HG02870 (cell line): ENCODE measurements around the gene MYOG.

Source experiments
- ATAC-seq: cut with Tn5 transposase; IDR thresholded peaks from one replicate; pipeline ENCODE4 v1.9.1; 2021; ENCODE audit warnings: mild to moderate bottlenecking, moderate library complexity; ENCODE audit not compliant: unreplicated experiment

Gene MYOG

DNA sequence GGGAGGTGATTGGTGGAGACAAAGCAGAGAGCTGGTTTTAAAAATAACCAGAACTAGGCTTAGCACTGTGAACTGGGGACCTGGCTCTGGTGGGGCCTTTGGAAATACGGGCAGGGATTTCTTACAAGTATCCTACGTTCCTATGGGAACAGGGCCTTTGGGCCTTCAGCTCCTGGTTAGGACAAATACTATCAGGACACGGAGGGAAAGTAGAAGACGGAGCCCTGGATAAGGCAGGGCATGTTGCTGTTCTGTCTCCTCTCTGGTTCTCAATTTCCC, 5.3 kb upstream of the MYOG start:
- ATAC-seq: no peak

DNA sequence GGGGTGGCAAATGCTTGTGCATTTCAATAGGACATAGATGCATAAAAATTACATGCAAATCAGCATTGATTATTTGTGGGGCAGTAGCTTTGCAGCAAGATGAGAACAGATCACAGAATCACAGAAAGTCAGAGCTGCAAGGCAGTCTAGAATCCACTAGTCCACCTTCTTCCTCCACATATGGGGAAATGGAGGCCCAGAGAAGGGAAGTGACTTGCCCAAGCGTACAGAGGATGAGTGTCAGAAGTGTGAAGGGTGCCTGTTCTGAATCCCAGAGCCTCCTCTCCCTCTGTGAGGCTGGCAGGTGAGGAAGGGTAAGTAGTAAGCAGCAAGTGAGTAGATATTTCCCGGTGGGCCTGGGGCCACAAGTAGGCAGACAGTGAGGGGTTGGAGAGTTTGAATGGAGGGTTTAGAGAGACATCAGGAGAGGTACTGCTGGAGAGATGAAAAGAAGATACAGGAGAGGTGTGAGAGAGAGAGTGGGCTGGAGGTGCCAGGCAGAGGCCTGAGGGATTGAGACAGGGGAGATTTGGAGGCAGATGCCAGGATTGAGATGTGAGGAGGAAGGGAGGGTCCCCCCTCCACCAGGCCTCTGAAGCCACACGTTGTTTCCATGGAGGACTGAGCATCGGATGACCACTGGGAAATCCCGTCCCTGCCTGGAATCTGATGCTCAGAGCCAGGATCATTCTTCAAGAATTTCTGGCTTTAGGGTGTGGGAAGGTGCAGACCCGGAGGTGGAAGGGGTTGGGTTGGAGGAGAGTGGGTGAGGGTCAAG, 4.8 kb upstream of the MYOG start:
- ATAC-seq: no peak

DNA sequence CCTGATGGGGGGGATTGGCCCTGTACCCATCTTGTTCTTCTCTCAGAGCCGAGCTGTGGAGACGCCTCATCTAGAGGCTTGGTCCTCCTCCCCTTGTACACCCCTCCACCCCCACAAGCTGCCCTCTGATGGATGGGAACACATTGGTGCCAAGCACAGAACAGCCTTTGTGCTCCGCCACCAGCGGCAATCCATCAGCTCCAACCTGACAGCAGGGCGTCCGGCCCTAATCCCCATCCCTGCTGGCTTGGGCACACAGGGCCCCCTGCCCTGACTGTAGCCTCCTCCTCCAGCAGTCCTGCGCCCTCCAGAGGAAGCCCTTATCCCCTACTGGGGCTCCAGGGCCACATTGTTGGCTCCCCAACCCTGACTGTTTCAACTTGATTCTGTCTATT, 3.8 kb upstream of the MYOG start:
- ATAC-seq: no peak

DNA sequence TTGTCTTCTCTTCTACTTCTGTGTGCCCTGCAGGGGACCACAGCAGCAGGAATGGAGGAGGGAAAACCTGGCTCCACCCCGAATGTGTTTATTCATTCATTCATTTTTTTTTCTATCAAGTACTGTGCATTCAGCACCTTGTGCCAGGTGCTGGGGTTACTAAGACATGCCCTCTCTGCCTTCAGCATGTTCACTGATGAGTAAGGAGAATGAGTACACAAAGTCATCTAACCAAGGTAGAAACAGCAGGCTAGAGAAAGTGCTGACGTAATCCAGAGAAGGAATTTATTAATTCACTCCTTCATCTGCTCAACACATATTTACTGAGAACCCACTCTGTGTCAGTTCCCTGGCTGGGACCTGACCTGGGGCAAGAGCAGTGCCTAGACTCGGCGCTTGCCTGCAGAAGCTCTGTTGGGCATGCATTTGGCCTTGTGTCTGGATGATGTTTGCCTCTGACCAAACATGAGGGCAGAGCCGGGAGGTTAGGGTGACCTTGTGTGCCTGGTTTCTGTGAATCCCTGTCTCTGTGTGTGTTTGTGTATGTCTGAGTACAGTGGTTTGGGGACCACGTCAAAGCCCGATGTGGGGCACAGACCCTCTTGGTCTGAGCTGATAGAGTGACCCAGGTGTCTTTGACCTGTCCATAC, 3.3 kb upstream of the MYOG start:
- no peak for ATAC-seq

DNA sequence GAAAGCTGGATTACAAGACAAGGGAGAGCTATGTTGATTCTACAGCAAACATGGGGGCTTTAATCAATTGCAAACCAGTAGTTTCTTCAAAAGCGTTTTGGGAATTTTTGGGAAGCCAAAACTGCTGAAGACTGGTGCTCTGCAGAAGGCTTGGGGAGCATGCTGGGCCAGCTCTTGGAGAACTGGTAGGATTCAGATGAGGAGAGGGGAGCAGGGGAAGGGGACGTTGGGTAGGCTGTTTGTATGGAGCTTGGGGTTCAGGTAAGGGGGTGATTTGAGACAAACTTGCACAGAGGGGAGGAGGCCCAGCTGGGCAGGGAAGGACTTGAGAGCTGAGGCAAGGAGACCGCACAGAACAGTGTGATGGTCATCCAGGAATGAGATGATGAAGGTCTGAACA, 2.6 kb upstream of the MYOG start:
- ATAC-seq: no peak

DNA sequence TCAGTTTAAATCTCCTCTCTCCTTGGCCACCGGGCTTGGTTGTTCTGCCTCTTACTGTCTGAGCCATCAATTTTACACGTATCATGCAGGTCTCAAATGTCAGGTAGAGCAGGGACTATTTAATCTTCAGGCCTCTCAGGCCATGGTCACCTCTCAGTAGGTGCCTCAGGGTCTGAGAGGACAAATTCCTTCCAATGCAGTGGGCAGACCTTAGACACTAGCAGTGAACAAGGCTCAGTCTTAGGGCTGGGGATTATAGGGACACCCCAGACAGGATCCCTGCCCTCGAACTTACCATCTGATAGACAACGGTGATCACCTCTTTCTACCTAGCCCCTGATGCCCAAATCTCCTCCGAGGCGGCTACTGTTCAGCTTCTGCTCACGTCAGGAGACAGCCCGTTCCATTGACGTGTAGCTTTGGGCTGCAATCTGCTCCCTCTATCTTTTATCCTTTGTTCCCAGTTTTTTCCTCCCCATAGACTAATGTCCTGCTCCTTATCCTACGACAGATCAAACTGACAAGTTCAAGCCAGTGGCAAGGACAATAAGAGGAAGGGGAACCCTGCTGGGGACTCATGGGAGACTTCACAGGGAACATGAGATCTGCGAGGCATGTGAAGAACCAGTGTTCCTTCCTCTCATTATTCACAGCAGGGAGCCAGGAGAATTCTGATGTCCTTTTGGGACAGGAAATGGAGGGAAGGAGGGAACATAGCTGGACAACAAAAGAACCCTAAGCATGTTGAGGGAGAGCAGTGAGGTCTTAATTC, 1.4 kb upstream of the MYOG start:
- no peak for ATAC-seq

DNA sequence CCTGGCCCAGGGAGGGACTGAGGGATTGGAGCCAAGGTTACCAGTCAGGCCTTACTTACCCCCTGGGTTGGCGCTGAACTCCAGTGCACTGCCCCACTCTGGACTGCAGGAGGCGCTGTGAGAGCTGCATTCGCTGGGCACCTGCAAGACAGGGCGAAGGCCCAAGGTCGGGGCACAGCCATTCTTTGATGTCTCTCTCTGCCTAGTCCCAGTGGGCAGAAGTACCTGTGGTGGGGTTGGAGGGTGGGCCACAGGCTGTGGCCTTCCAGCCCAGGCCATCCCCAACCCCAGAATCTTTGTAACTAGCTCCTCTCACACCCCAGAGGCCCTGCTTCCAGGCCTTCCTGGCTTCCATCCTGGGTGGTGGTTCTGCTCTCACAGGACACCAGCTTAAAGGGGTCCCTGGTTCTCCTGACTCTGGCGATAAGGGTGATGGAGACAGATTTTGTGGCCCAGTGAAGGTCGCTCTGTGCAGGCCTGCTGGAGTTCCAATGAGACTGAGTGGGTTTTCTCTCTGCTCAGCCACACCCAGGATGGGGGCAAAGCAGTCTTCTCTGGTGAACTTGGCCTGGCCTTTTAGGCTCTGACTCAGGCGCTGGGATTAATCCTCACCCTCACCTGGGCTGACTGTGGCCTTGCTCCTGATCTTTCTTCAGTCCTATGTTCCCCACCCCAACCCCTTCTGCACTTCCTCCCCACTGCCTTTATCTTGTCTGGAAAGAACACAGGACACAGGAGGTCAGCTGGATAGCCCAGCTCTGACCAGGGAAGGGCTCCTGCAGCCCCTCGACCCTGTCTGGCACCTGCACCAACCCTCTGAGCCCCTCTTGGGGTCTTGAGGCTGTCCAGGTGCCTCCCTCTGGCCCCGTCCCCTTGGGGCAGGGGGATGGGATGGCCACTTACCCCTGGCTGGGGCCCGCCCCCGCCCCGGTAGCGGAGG, 954 bp downstream of the MYOG start:
- ATAC-seq: no peak

DNA sequence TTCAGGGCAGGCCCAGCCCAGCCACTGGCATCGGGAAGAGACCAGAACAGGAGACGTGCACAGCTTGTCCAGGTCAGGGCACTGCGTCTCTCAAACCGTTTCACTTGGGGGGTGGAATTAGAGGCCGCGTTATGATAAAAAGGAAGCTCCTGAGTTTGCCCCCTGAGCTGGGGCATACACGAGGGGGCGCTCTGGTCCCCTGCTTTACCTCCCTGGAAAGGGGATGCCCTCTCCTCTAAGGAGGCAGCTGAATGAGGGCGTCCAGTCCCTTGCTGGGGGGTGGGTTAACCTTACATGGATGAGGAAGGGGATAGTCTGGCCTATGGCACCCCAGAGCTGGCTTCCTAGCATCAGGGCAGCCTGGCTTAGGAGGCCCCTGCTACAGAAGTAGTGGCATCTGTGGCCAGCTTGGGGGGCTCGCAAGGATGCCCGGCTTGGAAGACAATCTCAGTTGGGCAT, 2.3 kb downstream of the MYOG start:
- ATAC-seq: no peak

DNA sequence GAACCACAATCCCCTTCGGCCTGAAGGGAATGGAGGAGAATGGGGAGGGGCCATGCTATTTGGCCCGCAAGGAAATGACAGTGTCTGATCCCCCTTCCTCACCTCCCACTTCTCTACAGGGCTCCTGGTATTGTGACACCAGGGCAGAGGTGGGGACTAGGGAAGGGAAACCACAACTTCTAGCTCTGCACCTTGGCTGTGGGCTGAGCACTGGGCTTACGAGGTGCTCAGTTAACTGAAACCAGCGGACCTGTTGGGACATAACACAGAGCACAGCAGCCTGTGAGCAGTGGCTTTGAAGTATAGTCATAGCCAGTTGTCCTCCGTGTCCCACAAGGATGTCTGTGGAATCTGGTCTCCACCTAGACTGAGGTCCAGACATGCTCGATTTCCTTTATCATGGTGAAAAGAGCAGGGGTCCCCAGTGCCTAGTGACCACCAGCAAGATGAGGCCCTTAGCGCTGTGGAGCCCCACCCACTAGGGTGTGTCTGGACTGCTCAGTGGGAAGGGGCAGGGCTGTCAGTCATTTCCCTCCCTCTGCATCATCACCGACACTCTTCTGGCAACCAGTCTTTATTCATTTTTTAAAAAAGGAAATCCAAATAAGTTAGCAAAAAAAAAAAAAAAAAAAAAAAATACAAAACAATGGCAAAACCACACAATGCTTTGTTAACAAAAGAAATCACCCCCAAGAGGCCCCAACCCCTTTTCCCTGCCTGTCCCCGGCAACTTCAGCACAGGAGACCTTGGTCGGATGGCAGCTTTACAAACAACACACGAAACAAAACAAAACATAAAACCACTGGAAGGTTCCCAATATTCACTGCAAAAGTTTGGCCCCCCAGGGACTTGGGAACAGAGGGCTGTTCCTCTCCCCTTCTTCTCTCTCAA, 3.0 kb downstream of the MYOG start:
- ATAC-seq: no peak

DNA sequence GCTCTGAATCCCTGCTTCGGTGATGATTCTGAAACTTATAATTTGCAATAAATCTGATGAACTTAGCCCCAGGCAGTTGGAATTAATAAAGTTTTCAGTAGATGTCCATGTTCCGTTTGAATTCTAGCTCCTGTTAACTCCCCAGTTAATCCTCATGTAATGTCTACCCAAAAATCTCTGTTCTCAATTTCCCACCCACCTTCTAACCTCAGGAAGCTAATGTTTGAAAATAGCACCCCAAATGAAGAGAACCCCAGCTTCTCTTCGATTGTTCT, 3.6 kb downstream of the MYOG start:
- ATAC-seq: no peak

DNA sequence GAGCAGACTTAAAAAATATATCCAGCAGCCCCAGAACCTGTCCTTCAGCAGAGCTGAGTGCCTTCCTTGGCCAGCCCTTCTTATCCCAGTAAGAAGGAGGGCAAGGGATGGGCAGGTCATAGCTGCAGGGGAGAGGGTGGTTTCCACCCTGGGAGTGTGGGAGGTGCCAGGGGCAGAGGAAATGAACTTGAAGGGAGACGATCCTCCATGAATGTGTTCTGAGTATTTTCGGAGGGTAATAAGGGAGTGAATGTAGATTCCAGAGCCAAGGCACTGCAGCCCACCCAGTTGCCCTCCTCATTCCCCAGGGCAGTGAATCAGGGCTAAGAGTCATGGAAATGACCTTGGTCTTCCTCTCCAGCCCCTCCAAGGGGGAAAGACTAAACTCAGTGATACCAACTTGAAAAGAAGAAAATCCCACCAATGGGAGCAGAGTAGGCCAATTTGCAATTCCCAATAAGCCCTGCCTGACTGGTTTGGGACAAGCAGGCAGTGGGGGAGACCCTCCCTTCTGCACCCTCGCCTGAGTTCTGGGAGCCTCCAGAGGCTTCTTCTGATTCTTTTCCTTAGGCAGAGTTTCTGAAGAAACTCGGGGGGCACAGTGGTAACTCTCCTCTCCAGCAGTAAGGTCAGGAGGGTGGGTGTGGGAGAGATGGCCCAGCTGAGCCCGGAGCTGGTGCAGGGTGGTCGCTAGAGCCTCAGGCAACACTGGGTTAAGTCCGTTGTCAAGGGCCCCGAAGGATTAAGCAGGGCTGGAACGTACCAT, 4.2 kb downstream of the MYOG start:
- no peak for ATAC-seq

DNA sequence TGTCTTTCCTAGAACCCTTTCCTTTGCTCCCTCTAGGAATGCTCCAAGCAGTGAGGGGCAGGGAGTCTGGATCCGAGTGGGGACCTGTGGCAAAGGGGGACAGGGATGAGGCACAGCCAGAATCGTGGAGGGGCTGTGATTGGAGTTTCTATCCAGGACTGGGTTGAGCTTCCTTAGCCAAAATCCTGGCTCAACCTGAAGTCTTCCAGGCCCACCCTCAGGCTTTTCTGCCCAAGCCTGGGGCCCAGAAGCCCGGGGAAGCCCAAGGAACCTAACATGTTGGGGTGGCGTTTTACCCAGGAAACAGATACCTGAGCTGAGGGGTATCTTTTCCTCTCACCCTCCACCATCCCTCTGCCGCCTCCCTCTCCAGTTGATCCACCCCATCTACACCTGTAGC, 5.4 kb downstream of the MYOG start:
- no peak for ATAC-seq

DNA sequence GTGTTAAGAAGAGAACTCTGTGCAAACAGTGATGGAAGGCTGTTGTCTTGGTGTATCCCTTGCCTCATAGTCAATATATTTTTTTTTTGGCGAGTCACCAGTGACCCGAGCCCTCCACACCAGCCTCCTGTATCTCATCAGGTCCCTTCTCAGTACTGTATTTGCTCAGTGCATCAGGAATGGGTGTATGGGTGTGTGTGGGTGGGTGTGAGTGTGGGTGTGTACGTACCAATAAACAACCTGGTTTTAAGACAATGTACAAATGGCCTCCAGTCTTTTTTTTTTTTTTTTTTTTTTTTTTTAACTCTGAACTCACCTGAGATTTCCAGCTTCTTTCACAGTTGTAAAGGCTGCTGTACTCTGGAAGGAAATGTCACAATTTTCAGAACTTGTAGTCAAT, 7.3 kb downstream of the MYOG start:
- no peak for ATAC-seq

DNA sequence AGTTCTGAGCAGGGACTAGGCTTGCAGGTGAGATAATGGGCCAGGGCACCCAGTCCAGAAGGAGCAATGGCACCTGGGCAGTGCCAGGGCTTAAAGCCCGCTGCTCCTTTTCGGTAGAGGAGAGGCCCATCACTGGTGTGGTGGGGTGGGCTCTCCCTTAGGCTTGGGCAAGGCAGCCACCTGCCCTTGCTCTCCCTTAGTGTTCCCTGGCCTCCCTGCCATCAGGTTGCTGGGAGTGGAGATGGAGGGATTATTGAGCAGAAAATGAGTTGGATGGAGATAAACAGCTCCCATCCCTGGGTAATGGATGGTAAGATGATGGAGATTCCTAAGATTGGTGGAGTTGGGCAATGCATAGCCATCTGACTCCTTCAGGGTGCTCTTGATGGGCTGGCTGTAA, 7.9 kb downstream of the MYOG start:
- no peak for ATAC-seq

DNA sequence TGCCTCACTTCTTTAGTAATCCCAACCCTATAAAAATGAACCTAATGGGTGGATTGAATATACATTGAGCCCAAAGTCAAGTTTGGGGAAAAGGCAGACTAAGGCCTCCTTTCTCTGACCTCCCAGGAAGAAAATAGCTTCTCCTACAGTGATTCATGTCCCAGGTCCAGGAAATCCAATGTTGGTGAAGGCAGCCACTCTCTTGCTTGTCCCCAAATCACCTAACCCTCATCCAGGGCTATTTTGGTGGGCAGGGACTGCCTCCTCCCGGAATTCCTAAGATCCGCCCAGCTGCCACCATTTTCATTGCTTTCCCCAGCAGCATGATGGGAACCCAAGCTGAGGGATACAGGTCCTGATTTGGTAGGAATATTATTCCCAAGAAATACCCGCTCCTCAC, 8.4 kb downstream of the MYOG start:
- ATAC-seq: no peak

DNA sequence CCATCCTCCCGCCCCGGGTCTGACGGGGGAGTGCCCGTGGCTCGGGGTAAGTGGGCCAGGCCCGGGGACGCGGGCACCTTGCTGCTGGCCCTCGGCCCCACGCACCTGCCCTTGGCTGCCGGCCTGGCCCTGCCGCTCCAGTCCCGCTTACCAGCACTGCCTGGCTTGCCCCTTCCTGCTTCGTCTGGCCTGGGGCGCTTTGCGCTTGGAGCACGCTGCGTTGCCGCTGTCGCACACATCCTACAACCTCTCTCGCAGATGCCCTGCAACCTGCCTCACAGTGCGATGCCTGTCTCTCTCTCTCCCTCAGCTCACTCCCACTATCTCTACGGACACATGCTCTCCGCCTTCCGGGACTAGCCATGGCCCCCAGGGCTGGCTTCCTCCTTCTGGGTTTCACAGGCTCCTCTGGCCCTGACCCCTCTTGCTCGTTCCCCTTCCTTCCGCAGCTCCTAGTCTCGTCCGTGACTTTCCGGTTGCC, 9.7 kb downstream of the MYOG start:
- no peak for ATAC-seq

DNA sequence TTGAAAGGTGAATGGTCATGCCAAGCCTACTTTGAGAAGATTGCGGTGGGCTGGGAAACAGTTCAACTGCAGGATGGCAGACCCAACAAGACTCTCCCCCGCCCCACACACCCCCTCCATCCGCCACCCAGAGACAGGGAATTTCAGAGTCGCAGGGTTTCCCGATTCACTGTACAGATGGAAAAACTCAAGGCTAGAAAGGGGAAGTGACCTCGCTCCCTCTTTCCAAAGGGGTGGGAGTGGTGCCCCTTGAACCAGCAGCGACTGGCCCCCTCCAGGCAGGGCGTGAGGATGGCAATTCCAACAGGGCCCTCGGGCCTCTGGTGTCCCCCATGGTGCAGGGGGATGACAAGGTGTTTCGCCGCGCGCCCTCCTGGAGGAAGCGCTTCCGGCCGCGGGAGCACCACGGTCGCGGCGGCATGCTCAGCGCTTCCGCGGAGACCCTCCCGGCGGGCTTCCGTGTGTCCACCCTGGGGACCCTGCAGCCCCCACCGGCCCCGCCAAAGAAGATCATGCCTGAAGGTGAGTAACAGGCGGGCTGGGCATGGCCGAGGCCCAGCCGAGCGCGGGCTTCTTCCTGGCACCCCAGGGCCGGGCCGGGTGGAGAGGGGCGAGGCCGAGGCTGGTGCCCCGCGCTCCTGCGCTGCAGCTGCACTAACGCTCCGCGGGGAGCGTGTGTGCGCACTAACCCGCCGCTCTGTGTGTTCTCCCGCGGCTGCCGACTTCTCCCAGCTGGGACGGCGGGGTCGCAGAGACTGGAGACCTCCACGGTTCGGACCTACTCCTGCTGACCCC, 10.4 kb downstream of the MYOG start:
- no peak for ATAC-seq

DNA sequence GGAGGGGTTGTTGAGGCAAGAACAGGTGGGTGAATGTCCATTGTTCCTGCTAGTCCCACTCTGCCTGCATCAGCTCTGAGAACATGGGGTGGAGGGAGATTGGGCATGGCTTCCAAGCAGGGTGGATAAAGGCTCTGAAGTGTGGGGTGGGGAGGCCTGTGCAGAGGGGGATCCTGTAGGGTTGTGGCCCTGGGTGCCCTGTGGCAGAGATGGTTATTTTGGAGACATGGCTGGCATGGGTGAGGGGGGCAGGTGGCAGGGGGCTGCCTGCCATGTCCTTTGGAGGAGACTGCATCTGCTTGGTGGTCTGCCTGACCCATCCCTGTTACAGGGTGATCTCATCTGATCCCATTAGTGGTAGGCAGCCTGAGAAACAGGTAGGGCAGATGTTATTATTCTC, 11.2 kb downstream of the MYOG start:
- ATAC-seq: no peak

DNA sequence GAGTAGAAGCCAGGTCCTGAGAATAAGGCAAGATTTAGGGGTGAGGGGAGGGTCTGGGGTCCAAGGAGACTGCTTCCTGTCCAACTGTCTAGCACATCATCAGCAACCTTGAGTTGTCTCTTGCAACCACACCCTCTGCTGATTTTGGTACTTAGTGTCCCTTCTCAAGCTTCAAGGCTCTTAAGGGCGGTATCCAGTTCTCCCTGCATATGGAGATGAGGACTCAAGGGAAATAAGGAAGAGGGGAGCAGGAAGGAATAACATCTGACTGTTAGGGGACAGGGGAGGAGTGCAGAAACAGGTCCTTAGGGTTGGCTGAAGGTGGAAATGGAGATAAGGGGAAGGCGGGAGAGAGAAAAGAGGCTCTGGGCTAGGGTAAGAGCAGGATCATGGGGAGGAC, 12.3 kb downstream of the MYOG start:
- ATAC-seq: no peak
